WTC11 (cell line): ENCODE results near the gene ADAMTSL4. TPM values are rescaled to one million over a fixed set of nuclear protein-coding genes. Genes with fewer than 3 reads are reported as not detected.

Experiments used
- ATAC-seq: fragments of 200-7000 bp; cut with Tn5 transposase; 2 replicates; pipeline ENCODE4 v1.10.0; 2021; ENCODE audit warnings: mild to moderate bottlenecking, moderate library complexity
- CTCF ChIA-PET: fragments of 300-600 bp; sonication (Branson Sonifier 250); formaldehyde crosslinking; loops from one replicate; lab custom pipeline; 2021; ENCODE audit warnings: antibody characterized with exemption; lab: Charles Lee
- POLR2A ChIA-PET: fragments of 350-600 bp; sonication (Branson Sonifier 250); formaldehyde crosslinking; loops from one replicate; lab custom pipeline; 2021; ENCODE audit warnings: antibody characterized with exemption; lab: Charles Lee
- DNase-seq: peaks from one replicate; pipeline ENCODE4 v3.0.0; 2021; ENCODE audit warnings: low spot score
- H3K27ac Mint-ChIP-seq: 2 replicates; pipeline ENCODE4 v1.8.0; 2021; ENCODE audit warnings: mixed read lengths
- H3K27me3 Mint-ChIP-seq: 2 replicates; pipeline ENCODE4 v1.8.0; 2021; ENCODE audit warnings: low read depth, mild to moderate bottlenecking, moderate library complexity, mixed read lengths
- H3K36me3 Mint-ChIP-seq: 2 replicates; pipeline ENCODE4 v1.8.0; 2021; ENCODE audit warnings: mixed read lengths
- H3K4me1 Mint-ChIP-seq: 2 replicates; pipeline ENCODE4 v1.8.0; 2022; ENCODE audit warnings: mixed read lengths
- H3K4me3 Mint-ChIP-seq: 2 replicates; pipeline ENCODE4 v1.8.0; 2021; ENCODE audit warnings: mild to moderate bottlenecking, moderate library complexity, mixed read lengths
- H3K9me3 Mint-ChIP-seq: 2 replicates; pipeline ENCODE4 v1.8.0; 2021; ENCODE audit warnings: mixed read lengths
- CREB1 ChIP-seq: sonication (generic); formaldehyde crosslinking; IDR thresholded peaks from 2 replicates; pipeline ENCODE4 v1.8.0; 2023; ENCODE audit warnings: mild to moderate bottlenecking, missing genetic modification reagents
- ELF4 ChIP-seq: sonication (generic); formaldehyde crosslinking; IDR thresholded peaks from 2 replicates; pipeline ENCODE4 v1.8.1; 2022; ENCODE audit warnings: low read depth, mild to moderate bottlenecking, moderate library complexity, missing genetic modification reagents
- GRHL2 ChIP-seq: fragments of 250-450 bp; sonication (Bioruptor Pico); IDR thresholded peaks from 2 replicates; pipeline ENCODE4 v1.8.0; 2022; ENCODE audit warnings: mild to moderate bottlenecking, moderate library complexity; ENCODE audit not compliant: insufficient replicate concordance, severe bottlenecking
- NR1H2 ChIP-seq: sonication (generic); formaldehyde crosslinking; IDR thresholded peaks from 2 replicates; pipeline ENCODE4 v1.9.0; 2021; ENCODE audit warnings: mild to moderate bottlenecking, moderate library complexity, missing genetic modification reagents
- ZNF121 ChIP-seq: sonication (generic); formaldehyde crosslinking; IDR thresholded peaks from 2 replicates; pipeline ENCODE4 v1.8.0; 2023; ENCODE audit warnings: missing genetic modification reagents
- ZNF219 ChIP-seq: sonication (generic); formaldehyde crosslinking; IDR thresholded peaks from 2 replicates; pipeline ENCODE4 v1.8.0; 2023; ENCODE audit warnings: missing genetic modification reagents, mild to moderate bottlenecking, borderline replicate concordance
- ZNF263 ChIP-seq: sonication (generic); formaldehyde crosslinking; IDR thresholded peaks from 2 replicates; pipeline ENCODE4 v1.8.1; 2022; ENCODE audit warnings: low read depth, mild to moderate bottlenecking, moderate library complexity, missing genetic modification reagents
- ZNF416 ChIP-seq: fragments of 250-450 bp; sonication (Bioruptor Pico); IDR thresholded peaks from 2 replicates; pipeline ENCODE4 v1.9.0; 2021; ENCODE audit warnings: mild to moderate bottlenecking, inconsistent platforms
- total RNA-seq: library from RNA; stranded (reverse); gene quantifications from 3 replicates; pipeline ENCODE4 v1.2.3, GENCODE V29; 2021
- TF ChIP-seq, protein P1 (sequence below): sonication (generic); formaldehyde crosslinking; IDR thresholded peaks from 2 replicates; pipeline ENCODE4 v1.8.1; 2023; ENCODE audit warnings: mild to moderate bottlenecking, missing genetic modification reagents, moderate library complexity
- TF ChIP-seq, protein P2 (sequence below): fragments of 250-450 bp; sonication (Bioruptor Pico); IDR thresholded peaks from 2 replicates; pipeline ENCODE4 v2.1.2; 2022; ENCODE audit warnings: mild to moderate bottlenecking, moderate library complexity
- TF ChIP-seq, protein P3 (sequence below): sonication (generic); formaldehyde crosslinking; IDR thresholded peaks from 2 replicates; pipeline ENCODE4 v1.8.0; 2022; ENCODE audit warnings: mild to moderate bottlenecking, missing genetic modification reagents
- TF ChIP-seq, protein P4 (sequence below): fragments of 250-450 bp; sonication (Bioruptor Pico); IDR thresholded peaks from 2 replicates; pipeline ENCODE4 v1.9.0; 2021; ENCODE audit warnings: mild to moderate bottlenecking, borderline replicate concordance
- TF ChIP-seq, protein P5 (sequence below): sonication (generic); formaldehyde crosslinking; IDR thresholded peaks from 2 replicates; pipeline ENCODE4 v1.8.1; 2022; ENCODE audit warnings: mild to moderate bottlenecking, moderate library complexity, missing genetic modification reagents
- TF ChIP-seq, protein P6 (sequence below): sonication (generic); formaldehyde crosslinking; IDR thresholded peaks from 2 replicates; pipeline ENCODE4 v1.8.1; 2023; ENCODE audit warnings: mild to moderate bottlenecking, missing genetic modification reagents, borderline replicate concordance
- TF ChIP-seq, protein P7 (sequence below): sonication (generic); formaldehyde crosslinking; IDR thresholded peaks from 2 replicates; pipeline ENCODE4 v1.8.1; 2023; ENCODE audit warnings: mild to moderate bottlenecking, moderate library complexity, missing genetic modification reagents
- TF ChIP-seq, protein P8 (sequence below): fragments of 250-450 bp; sonication (Bioruptor Pico); IDR thresholded peaks from 2 replicates; pipeline ENCODE4 v1.9.0; 2021; ENCODE audit warnings: moderate library complexity, mild to moderate bottlenecking, inconsistent platforms, borderline replicate concordance
- TF ChIP-seq, protein P9 (sequence below): sonication (generic); formaldehyde crosslinking; IDR thresholded peaks from 2 replicates; pipeline ENCODE4 v1.8.1; 2022; ENCODE audit warnings: mild to moderate bottlenecking, missing genetic modification reagents, moderate library complexity, borderline replicate concordance

Gene ADAMTSL4
- total RNA-seq, 1 experiment from 2014 or later: 6.6 TPM

DNA sequence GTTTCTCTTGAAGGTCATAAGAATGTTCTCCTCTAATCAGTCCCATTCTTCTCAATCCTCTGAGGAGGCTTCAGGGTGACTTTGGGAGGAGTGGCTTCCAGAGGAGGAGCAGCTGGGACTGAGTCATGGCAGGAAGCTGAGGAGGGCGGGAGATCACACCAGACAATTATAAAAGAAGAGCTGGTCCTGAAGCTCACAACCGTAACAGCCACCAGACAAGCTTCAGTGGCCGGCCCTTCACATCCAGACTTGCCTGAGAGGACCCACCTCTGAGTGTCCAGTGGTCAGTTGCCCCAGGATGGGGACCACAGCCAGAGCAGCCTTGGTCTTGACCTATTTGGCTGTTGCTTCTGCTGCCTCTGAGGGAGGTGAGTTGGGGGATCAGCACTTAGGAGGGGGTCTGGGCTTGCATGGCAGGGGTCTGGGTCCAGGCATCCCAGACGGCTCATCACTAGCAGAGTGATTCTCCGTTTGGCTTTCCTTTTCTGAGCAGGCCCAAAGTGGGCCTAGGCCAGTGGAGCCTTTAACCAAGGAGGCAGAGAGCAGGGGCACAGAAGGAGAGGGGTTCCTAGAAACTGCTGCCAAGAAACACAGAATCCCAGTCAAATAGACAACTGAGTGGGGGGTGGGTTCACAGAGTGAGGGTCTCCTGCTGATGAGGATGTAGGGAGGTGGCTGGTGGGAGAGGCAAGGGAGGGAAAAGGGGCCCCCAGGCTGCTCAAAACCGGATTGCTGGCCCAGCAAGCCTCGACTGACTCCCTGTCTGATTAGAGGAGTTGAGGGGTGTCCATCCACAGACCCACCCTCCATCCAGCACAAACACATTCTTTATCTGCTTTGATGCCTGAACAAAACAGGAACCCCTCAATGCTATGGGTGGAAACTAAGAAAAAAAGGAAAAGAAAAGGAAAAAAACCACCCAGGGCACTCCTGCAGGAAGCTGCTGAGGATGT is 41.0 kb upstream of the ADAMTSL4 start, which contains the start of gene ECM1:
TSS of gene ECM1 (plus strand) at position 198 of the 953 bp plus-strand sequence. CDS start at position 299, 101 bp downstream.
- Mint-ChIP-seq H3K27me3 (no peaks in the 10 kb centered on the region), H3K9me3 (no peaks in the 10 kb centered on the region), H3K27ac (peak within 1 kb of the TSS; percentile 48; the same call in 1 of the 2 replicates), H3K4me3 (no peak within 1 kb of the TSS), H3K36me3 (peaks cover 38% of the 10 kb centered on the region), H3K4me1 (no peaks in the 10 kb centered on the region)
- CTCF ChIA-PET: no interaction called here
- DNase-seq (no peak), ATAC-seq (no peak)
- POLR2A ChIA-PET: interaction anchor here (1.6 kb wide), 1 partner anchor 48 kb away, joined by 3 read pairs; no protein-coding TSS in a partner anchor
- TF ChIP-seq, protein P1, sequence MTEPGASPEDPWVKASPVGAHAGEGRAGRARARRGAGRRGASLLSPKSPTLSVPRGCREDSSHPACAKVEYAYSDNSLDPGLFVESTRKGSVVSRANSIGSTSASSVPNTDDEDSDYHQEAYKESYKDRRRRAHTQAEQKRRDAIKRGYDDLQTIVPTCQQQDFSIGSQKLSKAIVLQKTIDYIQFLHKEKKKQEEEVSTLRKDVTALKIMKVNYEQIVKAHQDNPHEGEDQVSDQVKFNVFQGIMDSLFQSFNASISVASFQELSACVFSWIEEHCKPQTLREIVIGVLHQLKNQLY (CRISPR knock-in tag): no peak
- TF ChIP-seq, protein P2, sequence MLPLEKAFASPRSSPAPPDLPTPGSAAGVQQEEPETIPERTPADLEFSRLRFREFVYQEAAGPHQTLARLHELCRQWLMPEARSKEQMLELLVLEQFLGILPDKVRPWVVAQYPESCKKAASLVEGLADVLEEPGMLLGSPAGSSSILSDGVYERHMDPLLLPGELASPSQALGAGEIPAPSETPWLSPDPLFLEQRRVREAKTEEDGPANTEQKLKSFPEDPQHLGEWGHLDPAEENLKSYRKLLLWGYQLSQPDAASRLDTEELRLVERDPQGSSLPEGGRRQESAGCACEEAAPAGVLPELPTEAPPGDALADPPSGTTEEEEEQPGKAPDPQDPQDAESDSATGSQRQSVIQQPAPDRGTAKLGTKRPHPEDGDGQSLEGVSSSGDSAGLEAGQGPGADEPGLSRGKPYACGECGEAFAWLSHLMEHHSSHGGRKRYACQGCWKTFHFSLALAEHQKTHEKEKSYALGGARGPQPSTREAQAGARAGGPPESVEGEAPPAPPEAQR (CRISPR knock-in tag): no peak
- TF ChIP-seq ELF4 (CRISPR knock-in tag): no peak
- no peak for TF ChIP-seq ZNF416 (CRISPR knock-in tag)
- TF ChIP-seq CREB1: no peak
- no peak for TF ChIP-seq GRHL2
- TF ChIP-seq, protein P3, sequence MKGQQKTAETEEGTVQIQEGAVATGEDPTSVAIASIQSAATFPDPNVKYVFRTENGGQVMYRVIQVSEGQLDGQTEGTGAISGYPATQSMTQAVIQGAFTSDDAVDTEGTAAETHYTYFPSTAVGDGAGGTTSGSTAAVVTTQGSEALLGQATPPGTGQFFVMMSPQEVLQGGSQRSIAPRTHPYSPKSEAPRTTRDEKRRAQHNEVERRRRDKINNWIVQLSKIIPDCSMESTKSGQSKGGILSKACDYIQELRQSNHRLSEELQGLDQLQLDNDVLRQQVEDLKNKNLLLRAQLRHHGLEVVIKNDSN: no peak
- TF ChIP-seq ZNF121 (CRISPR knock-in tag): no peak
- TF ChIP-seq, protein P4, sequence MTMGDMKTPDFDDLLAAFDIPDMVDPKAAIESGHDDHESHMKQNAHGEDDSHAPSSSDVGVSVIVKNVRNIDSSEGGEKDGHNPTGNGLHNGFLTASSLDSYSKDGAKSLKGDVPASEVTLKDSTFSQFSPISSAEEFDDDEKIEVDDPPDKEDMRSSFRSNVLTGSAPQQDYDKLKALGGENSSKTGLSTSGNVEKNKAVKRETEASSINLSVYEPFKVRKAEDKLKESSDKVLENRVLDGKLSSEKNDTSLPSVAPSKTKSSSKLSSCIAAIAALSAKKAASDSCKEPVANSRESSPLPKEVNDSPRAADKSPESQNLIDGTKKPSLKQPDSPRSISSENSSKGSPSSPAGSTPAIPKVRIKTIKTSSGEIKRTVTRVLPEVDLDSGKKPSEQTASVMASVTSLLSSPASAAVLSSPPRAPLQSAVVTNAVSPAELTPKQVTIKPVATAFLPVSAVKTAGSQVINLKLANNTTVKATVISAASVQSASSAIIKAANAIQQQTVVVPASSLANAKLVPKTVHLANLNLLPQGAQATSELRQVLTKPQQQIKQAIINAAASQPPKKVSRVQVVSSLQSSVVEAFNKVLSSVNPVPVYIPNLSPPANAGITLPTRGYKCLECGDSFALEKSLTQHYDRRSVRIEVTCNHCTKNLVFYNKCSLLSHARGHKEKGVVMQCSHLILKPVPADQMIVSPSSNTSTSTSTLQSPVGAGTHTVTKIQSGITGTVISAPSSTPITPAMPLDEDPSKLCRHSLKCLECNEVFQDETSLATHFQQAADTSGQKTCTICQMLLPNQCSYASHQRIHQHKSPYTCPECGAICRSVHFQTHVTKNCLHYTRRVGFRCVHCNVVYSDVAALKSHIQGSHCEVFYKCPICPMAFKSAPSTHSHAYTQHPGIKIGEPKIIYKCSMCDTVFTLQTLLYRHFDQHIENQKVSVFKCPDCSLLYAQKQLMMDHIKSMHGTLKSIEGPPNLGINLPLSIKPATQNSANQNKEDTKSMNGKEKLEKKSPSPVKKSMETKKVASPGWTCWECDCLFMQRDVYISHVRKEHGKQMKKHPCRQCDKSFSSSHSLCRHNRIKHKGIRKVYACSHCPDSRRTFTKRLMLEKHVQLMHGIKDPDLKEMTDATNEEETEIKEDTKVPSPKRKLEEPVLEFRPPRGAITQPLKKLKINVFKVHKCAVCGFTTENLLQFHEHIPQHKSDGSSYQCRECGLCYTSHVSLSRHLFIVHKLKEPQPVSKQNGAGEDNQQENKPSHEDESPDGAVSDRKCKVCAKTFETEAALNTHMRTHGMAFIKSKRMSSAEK (CRISPR knock-in tag): no peak
- TF ChIP-seq, protein P5, sequence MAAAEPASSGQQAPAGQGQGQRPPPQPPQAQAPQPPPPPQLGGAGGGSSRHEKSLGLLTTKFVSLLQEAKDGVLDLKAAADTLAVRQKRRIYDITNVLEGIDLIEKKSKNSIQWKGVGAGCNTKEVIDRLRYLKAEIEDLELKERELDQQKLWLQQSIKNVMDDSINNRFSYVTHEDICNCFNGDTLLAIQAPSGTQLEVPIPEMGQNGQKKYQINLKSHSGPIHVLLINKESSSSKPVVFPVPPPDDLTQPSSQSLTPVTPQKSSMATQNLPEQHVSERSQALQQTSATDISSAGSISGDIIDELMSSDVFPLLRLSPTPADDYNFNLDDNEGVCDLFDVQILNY (CRISPR knock-in tag): no peak
- TF ChIP-seq, protein P6, sequence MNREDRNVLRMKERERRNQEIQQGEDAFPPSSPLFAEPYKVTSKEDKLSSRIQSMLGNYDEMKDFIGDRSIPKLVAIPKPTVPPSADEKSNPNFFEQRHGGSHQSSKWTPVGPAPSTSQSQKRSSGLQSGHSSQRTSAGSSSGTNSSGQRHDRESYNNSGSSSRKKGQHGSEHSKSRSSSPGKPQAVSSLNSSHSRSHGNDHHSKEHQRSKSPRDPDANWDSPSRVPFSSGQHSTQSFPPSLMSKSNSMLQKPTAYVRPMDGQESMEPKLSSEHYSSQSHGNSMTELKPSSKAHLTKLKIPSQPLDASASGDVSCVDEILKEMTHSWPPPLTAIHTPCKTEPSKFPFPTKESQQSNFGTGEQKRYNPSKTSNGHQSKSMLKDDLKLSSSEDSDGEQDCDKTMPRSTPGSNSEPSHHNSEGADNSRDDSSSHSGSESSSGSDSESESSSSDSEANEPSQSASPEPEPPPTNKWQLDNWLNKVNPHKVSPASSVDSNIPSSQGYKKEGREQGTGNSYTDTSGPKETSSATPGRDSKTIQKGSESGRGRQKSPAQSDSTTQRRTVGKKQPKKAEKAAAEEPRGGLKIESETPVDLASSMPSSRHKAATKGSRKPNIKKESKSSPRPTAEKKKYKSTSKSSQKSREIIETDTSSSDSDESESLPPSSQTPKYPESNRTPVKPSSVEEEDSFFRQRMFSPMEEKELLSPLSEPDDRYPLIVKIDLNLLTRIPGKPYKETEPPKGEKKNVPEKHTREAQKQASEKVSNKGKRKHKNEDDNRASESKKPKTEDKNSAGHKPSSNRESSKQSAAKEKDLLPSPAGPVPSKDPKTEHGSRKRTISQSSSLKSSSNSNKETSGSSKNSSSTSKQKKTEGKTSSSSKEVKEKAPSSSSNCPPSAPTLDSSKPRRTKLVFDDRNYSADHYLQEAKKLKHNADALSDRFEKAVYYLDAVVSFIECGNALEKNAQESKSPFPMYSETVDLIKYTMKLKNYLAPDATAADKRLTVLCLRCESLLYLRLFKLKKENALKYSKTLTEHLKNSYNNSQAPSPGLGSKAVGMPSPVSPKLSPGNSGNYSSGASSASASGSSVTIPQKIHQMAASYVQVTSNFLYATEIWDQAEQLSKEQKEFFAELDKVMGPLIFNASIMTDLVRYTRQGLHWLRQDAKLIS (CRISPR knock-in tag): no peak
- TF ChIP-seq, protein P7, sequence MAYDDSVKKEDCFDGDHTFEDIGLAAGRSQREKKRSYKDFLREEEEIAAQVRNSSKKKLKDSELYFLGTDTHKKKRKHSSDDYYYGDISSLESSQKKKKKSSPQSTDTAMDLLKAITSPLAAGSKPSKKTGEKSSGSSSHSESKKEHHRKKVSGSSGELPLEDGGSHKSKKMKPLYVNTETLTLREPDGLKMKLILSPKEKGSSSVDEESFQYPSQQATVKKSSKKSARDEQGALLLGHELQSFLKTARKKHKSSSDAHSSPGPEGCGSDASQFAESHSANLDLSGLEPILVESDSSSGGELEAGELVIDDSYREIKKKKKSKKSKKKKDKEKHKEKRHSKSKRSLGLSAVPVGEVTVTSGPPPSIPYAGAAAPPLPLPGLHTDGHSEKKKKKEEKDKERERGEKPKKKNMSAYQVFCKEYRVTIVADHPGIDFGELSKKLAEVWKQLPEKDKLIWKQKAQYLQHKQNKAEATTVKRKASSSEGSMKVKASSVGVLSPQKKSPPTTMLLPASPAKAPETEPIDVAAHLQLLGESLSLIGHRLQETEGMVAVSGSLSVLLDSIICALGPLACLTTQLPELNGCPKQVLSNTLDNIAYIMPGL: no peak
- TF ChIP-seq ZNF219 (CRISPR knock-in tag): no peak
- TF ChIP-seq NR1H2 (CRISPR knock-in tag): no peak
- TF ChIP-seq, protein P8, sequence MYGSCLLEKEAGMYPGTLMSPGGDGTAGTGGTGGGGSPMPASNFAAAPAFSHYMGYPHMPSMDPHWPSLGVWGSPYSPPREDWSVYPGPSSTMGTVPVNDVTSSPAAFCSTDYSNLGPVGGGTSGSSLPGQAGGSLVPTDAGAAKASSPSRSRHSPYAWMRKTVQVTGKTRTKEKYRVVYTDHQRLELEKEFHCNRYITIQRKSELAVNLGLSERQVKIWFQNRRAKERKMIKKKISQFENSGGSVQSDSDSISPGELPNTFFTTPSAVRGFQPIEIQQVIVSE (CRISPR knock-in tag): no peak
- no peak for TF ChIP-seq ZNF263 (CRISPR knock-in tag)
- TF ChIP-seq, protein P9, sequence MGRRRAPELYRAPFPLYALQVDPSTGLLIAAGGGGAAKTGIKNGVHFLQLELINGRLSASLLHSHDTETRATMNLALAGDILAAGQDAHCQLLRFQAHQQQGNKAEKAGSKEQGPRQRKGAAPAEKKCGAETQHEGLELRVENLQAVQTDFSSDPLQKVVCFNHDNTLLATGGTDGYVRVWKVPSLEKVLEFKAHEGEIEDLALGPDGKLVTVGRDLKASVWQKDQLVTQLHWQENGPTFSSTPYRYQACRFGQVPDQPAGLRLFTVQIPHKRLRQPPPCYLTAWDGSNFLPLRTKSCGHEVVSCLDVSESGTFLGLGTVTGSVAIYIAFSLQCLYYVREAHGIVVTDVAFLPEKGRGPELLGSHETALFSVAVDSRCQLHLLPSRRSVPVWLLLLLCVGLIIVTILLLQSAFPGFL (CRISPR knock-in tag): no peak
